Heart left ventricle (tissue), 13 donors: Measurements from ENCODE around the gene PGC.

Experiments used
- CTCF ChIP-seq, 12 donors: fragments of 200-600 bp; sonication (generic) in 4 of 12; IDR thresholded peaks; one replicate each; pipeline versions ENCODE4 v1.5.0 to v1.8.0; 2018 to 2022; ENCODE audit warnings: antibody characterized with exemption in 12 of 12, mild to moderate bottlenecking in 5 of 12
- POLR2A ChIP-seq, 2 donors: fragments of 450-650 bp; IDR thresholded peaks; one replicate each; pipeline ENCODE4 v1.6.1; 2017; ENCODE audit warnings: antibody characterized with exemption in 2 of 2, mild to moderate bottlenecking in 2 of 2, moderate library complexity in 2 of 2
- donor health status: ischemic (EF 13 %, LVEDD 7.1; RV severe dilation, severe dysfunction).
- donor health status: DM: no; HTN: yes; CAD: no.
- donor health status: DM: no; HTN: no; CAD: no.
- donor health status: ischemic (EF 25% LVEDD 6.9; RV normal size, moderate dysfunction).
- donor health status: ischemic (EF 25% LVEDD 5.7; RV mildly dilated, moderate dysfunction).
- donor health status: ischemic (EF 35%, LVEDD 5.7; RV mildly dilated, moderate dysfunction).
- donor health status: nonischemic (EF 11% LVEDD 7.7; RV severe dilation, severe dysfunction).
- donor health status: DM: yes; HTN: yes; CAD: no.
- donor health status: PGD.
- donor health status: ischemic (EF 29% LVEDD 5.4; RV normal size, mild dysfunction).
- donor health status: nonischemic (EF 23%, LVEDD 6.1; RV moderate dilation, normal function).

GRCh38 chr6:41796474-41796873 lies 49.3 kb upstream of the PGC start:
- no peak for TF ChIP-seq CTCF (IDR thresholded peaks at IDR 0.05)
- no peak for TF ChIP-seq POLR2A (IDR thresholded peaks at IDR 0.05)
